BE2C (cell line): ENCODE measurements around the gene TFF2.
A peak's percentile ranks its signal among the peaks of the same experiment; 100 is the strongest.

Source experiments
- DNase-seq: peaks from one replicate; pipeline ENCODE4 v3.0.0-alpha.2; 2020
- H3K27me3 ChIP-seq: fragments of 250-450 bp; sonication (Bioruptor Pico); 2 replicates; pipeline ENCODE4 v1.5.1; 2020; ENCODE audit warnings: mild to moderate bottlenecking
- H3K36me3 ChIP-seq: fragments of 250-450 bp; sonication (Bioruptor Pico); 2 replicates; pipeline ENCODE4 v1.5.1; 2020; ENCODE audit warnings: mild to moderate bottlenecking
- H3K4me1 ChIP-seq: fragments of 250-450 bp; sonication (Bioruptor Pico); 2 replicates; pipeline ENCODE4 v1.5.1; 2020
- H3K4me3 ChIP-seq: 2 replicates; pipeline ENCODE4 v1.5.1; 2011; ENCODE audit warnings: low read depth, low read length
- H3K9me3 ChIP-seq: fragments of 250-450 bp; sonication (Bioruptor Pico); 2 replicates; pipeline ENCODE4 v1.5.1; 2020
- CTCF ChIP-seq: IDR thresholded peaks from 2 replicates; pipeline ENCODE4 v1.5.1; 2012; ENCODE audit warnings: mild to moderate bottlenecking, low read depth, low read length

The TFF2 gene

GRCh38 chr21:42361286-42361685 lies 10.5 kb upstream of the TFF2 start:
- Histone ChIP-seq H3K9me3 (no peaks in the 10 kb centered on the region), H3K4me3 (no peak overlapping the region), H3K36me3 (no peaks in the 10 kb centered on the region), H3K4me1 (no peaks in the 10 kb centered on the region), H3K27me3 (peaks cover 31% of the 10 kb centered on the region)
- DNase-seq = no peak
- no peak for TF ChIP-seq CTCF

GRCh38 chr21:42360317-42360716 lies 9.5 kb upstream of the TFF2 start:
- Histone ChIP-seq H3K9me3 (no peaks in the 10 kb centered on the region), H3K4me1 (no peaks in the 10 kb centered on the region), H3K36me3 (no peaks in the 10 kb centered on the region), H3K4me3 (no peak overlapping the region), H3K27me3 (peaks cover 31% of the 10 kb centered on the region)
- no peak for DNase-seq
- TF ChIP-seq CTCF = 0 out of 2 replicates have a peak, but pooled peaks have one; percentile 16

DNA sequence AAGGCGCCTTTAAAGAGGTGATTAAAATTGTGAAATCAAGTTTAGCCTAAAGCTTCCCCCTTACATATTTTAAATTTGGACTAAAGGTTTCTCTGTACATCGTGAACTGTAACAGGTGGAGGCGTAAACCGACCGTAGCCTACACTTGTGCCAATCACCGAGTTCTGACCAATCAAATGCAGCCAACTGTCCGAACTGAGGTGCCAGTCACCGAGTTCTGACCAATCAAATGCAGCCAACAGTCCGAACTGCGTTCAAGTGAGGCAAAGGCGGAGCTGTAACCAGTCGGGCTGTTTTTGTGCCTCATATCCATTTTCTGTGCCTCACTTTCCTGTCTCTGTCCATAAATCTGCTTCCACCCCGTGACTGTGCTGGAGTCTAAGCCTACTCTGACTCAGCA lies 8.1 kb upstream of the TFF2 start:
- Histone ChIP-seq H3K4me1 (no peaks in the 10 kb centered on the region), H3K36me3 (no peaks in the 10 kb centered on the region), H3K9me3 (no peaks in the 10 kb centered on the region), H3K27me3 (peaks cover 23% of the 10 kb centered on the region), H3K4me3 (no peak overlapping the region)
- TF ChIP-seq CTCF = no peak
- DNase-seq = no peak

GRCh38 chr21:42358261-42358660 lies 7.5 kb upstream of the TFF2 start:
- H3K4me1 ChIP-seq = no peaks in the 10 kb centered on the region
- peaks cover 20% of the 10 kb centered on the region for H3K27me3 ChIP-seq
- H3K4me3 ChIP-seq = no peak overlapping the region
- no peaks in the 10 kb centered on the region for H3K9me3 ChIP-seq
- no peak for TF ChIP-seq CTCF
- no peaks in the 10 kb centered on the region for H3K36me3 ChIP-seq
- no peak for DNase-seq

DNA sequence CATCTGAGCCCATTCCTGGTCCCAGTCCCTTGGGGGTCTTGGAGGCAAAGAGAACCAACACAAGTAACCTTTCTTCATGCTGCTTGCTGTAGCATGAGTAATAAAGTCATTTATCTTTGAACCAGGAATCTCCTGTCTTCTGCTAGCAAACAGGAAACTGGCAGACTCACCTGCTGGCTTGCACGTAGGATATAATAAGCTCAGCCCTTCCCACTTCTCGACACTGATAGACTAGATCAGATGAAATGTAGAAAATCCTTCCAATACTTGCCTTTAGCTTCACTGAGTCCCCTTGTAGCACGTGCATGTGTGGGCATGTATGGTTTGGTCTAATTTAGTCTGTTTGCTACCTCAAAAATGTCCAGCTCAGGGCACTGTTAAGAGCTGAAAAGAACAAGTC lies 6.5 kb upstream of the TFF2 start:
- Histone ChIP-seq H3K27me3 (peaks cover 11% of the 10 kb centered on the region), H3K9me3 (no peaks in the 10 kb centered on the region), H3K4me1 (no peaks in the 10 kb centered on the region), H3K4me3 (no peak overlapping the region), H3K36me3 (no peaks in the 10 kb centered on the region)
- DNase-seq = no peak
- no peak for TF ChIP-seq CTCF

DNA sequence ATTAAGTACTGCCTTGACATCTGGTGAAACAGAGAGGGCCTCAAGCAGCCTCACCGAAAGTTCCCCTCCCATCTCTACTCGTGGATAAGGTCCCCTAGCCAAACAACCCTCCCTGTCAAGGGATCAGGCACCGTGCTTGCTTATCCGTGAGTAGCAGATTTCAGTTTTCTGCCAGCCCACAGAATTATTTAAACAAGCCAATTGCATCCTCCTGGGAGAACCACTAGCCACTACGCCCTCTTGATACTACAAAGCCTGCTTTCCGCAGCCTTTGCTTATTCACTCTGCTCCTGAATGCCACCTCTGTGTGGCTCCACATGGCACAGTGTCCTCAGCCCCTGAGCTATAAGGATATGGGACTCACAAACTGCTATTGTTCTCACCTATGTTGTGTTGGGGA lies 5.9 kb upstream of the TFF2 start:
- no peak overlapping the region for H3K4me3 ChIP-seq
- H3K9me3 ChIP-seq = no peaks in the 10 kb centered on the region
- no peak for DNase-seq
- H3K36me3 ChIP-seq = no peaks in the 10 kb centered on the region
- H3K27me3 ChIP-seq = peaks cover 4% of the 10 kb centered on the region; the same call in 1 of the 2 replicates
- TF ChIP-seq CTCF = no peak
- H3K4me1 ChIP-seq = no peaks in the 10 kb centered on the region
